Renal cortex interstitium (tissue), 15 donors: Measurements from ENCODE around the gene NPIPA2. TPM values are rescaled to one million over a fixed set of nuclear protein-coding genes. Genes with fewer than 3 reads are reported as not detected.
"Not testable (repeated sequence)": the region's sequence is repeated elsewhere in the genome, so short reads cannot be mapped to it uniquely, and the experiment has no call there.

Source experiments
- DNase-seq, 11 donors: peaks; one replicate each; pipeline ENCODE4 v3.0.0-alpha.2; 2013; ENCODE audit warnings: low read depth in 9 of 11, low spot score in 4 of 11; ENCODE audit errors: extremely low read depth in 1 of 11
- long read RNA-seq, 16 experiments: transcript quantifications; one replicate each; lab custom pipeline, GENCODE V29; 2026
- polyA plus RNA-seq, 3 donors: library from polyadenylated mRNA; unstranded; fragments of 120-200 nt; gene quantifications; one replicate each; pipeline ENCODE4 v1.2.1, GENCODE V29; 2013; ENCODE audit not compliant: insufficient read length in 3 of 3

The NPIPA2 gene
- 1 to 10 TPM in 1 of 3 donors, not detected in 2; 9.8 TPM for polyA plus RNA-seq
- long read RNA-seq, donor 1, result 0 reads
- long read RNA-seq, donor 2, result 0 reads
- long read RNA-seq, donor 3, result 0 reads
- long read RNA-seq, donor 4, result 0 reads
- long read RNA-seq, donor 5, result 0 reads
- long read RNA-seq, donor 6, result 0 reads
- long read RNA-seq, donor 7, result 0 reads
- long read RNA-seq, donor 8, result 0 reads
- long read RNA-seq, donor 9, result 0 reads
- long read RNA-seq, donor 10, result 0 reads
- long read RNA-seq, donor 11, result 0 reads
- long read RNA-seq, donor 12, result 0 reads
- long read RNA-seq, donor 13, result 0 reads
- long read RNA-seq, donor 14, result 0 reads
- long read RNA-seq, donor 15, result 0 reads
- long read RNA-seq, donor 16, result 0 reads

DNA sequence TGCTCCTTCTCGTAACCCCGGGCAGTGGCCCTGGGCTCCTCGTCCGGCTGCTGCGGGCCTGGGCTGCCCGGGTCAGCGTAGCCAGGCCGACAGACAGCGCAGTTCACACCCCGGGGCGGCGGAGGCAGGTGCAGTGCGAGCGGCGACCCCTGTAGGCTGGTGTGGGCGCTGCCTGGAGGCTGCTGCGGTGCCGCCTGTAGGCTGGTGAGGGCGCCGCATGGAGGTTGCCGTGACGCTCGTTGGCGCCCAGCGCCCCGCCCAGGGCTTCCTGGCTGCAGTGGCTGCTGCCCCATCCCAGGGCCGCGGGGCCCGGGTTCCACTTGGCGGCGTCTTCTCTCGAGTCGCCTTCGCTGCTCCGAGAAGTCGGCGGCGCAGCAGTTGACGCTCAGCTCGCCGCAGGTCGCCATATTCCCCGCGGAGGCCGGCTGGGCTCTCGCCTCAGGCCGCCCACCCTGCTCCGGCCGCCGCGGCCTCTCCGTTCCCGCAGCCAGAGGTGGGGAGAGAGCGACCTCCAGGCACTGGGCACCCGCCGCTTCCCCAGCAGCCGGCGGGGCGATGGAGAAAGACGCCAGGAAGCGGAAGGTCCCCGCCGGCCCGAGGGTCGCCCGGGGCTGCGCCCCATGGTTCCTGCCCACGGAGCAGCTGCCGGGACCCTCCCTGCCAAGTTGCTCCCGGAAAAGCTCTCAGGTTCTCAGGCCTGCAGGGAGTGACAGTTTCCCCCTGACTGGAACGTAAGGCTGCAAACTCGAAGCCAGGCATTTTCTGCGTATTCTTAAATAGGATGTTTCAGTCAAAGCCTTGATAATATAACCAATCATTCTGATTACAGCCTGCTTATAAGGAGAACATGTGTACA, at the start of gene NPIPA2:
Gene NPIPA2, plus strand, starts transcription at position 261 of the 856 bp plus-strand sequence. CDS start 5,533 bp downstream, outside the sequence.
- not testable (repeated sequence) for DNase-seq

DNA sequence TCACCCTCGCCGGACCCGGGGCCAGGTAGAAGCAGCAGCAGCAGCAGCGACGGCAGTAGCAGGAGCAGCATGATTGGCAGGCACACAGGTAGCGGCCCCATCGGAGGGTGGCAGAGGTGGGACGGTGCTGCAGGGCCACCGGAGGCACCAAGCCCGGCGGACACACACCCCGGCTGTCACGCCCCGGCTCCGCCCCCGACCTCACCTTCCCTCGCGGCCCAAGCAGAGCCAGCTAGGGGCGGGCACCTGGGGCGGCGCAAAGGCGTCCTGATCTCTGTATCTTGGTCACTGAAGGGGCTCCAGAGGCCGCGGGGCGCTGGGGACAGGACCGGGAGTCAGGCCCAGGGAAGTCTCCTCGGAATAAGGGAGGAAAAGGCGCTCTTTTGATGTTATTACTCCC, 48.2 kb upstream of the NPIPA2 start, which contains the start of gene PLA2G10:
Gene PLA2G10, minus strand, starts transcription at position 180 of the 400 bp plus-strand sequence. Its CDS starts 79 bp downstream, at position 101.
- not testable (repeated sequence) for DNase-seq

DNA sequence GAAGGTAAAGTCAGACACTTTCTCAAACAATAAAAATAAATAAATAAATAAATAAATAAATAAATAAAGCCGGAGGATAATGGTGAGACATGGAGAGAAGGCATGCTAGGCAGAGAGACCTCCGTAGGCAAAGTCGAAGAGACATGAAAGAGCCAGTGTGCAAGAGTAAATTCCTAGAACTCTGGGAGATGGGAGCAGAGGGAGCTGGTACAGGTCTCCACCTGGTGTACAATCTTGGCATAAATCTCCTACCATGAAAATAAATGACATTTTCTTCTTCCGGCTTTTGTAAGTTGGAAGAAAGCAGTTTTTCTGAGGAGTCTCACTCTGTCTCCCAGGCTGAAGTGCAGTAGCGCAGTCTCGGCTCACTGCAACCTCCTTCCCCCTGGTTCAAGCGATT, 40.5 kb upstream of the NPIPA2 start:
- DNase-seq, result not testable (repeated sequence)

DNA sequence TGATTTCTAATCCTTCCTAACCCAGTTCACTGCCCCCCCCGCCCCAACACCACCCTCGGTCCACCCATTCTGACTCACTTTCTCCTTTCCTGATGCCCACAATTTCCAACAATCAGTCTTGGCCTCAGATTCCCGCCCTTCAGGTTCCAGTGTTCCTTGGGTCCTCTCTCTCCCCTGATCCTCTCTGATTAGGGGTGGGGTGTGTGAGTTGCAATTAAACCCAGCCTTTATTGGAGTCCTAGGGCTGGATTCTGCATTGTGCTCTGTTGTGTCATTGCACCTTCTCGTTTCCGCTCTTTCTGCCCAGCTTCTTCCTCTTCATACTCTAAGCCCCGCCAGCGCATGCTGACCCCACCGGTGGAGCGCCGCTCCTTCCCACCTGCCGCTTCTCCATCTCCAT, 39.7 kb upstream of the NPIPA2 start:
- not testable (repeated sequence) for DNase-seq

DNA sequence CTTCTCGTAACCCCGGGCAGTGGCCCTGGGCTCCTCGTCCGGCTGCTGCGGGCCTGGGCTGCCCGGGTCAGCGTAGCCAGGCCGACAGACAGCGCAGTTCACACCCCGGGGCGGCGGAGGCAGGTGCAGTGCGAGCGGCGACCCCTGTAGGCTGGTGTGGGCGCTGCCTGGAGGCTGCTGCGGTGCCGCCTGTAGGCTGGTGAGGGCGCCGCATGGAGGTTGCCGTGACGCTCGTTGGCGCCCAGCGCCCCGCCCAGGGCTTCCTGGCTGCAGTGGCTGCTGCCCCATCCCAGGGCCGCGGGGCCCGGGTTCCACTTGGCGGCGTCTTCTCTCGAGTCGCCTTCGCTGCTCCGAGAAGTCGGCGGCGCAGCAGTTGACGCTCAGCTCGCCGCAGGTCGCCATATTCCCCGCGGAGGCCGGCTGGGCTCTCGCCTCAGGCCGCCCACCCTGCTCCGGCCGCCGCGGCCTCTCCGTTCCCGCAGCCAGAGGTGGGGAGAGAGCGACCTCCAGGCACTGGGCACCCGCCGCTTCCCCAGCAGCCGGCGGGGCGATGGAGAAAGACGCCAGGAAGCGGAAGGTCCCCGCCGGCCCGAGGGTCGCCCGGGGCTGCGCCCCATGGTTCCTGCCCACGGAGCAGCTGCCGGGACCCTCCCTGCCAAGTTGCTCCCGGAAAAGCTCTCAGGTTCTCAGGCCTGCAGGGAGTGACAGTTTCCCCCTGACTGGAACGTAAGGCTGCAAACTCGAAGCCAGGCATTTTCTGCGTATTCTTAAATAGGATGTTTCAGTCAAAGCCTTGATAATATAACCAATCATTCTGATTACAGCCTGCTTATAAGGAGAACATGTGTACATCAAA, 38.9 kb upstream of the NPIPA2 start, which contains the start of gene NPIPA3:
Gene NPIPA3, plus strand, starts transcription at position 256 of the 856 bp plus-strand sequence. CDS start 5,533 bp downstream, outside the sequence.
- not testable (repeated sequence) for DNase-seq

DNA sequence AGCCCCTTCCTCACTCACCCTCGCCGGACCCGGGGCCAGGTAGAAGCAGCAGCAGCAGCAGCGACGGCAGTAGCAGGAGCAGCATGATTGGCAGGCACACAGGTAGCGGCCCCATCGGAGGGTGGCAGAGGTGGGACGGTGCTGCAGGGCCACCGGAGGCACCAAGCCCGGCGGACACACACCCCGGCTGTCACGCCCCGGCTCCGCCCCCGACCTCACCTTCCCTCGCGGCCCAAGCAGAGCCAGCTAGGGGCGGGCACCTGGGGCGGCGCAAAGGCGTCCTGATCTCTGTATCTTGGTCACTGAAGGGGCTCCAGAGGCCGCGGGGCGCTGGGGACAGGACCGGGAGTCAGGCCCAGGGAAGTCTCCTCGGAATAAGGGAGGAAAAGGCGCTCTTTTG, 9.1 kb upstream of the NPIPA2 start:
- DNase-seq, result not testable (repeated sequence)

DNA sequence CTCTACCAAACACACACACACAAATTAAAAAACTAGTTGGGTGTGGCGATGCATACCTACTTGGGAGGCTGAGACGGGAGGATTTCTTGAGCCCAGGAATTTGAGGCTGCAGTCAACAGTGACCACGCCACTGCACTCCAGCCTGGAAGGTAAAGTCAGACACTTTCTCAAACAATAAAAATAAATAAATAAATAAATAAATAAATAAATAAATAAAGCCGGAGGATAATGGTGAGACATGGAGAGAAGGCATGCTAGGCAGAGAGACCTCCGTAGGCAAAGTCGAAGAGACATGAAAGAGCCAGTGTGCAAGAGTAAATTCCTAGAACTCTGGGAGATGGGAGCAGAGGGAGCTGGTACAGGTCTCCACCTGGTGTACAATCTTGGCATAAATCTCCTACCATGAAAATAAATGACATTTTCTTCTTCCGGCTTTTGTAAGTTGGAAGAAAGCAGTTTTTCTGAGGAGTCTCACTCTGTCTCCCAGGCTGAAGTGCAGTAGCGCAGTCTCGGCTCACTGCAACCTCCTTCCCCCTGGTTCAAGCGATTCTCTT, 1.4 kb upstream of the NPIPA2 start:
- DNase-seq, result not testable (repeated sequence)

DNA sequence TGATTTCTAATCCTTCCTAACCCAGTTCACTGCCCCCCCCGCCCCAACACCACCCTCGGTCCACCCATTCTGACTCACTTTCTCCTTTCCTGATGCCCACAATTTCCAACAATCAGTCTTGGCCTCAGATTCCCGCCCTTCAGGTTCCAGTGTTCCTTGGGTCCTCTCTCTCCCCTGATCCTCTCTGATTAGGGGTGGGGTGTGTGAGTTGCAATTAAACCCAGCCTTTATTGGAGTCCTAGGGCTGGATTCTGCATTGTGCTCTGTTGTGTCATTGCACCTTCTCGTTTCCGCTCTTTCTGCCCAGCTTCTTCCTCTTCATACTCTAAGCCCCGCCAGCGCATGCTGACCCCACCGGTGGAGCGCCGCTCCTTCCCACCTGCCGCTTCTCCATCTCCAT, 539 bp upstream of the NPIPA2 start:
- not testable (repeated sequence) for DNase-seq

DNA sequence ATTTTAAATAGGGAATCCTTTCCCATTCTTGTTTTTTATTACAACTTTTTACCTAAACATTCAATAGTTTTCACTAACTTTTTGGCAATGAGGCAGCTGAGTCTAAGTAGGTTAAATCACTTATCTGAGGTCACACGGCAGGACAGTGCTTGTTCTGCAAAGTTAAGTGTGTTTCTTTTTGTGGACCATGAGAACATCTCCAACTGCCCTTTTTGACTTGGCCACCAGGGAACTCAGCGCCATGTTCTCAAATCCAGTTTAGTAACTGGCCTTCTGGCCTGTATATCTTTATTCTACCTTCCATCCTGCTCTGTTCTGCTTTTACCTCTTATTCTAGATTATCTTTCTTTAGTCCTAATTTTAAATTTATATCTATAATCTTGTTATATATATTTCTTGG, 31.3 kb downstream of the NPIPA2 start:
- not testable (repeated sequence) for DNase-seq

DNA sequence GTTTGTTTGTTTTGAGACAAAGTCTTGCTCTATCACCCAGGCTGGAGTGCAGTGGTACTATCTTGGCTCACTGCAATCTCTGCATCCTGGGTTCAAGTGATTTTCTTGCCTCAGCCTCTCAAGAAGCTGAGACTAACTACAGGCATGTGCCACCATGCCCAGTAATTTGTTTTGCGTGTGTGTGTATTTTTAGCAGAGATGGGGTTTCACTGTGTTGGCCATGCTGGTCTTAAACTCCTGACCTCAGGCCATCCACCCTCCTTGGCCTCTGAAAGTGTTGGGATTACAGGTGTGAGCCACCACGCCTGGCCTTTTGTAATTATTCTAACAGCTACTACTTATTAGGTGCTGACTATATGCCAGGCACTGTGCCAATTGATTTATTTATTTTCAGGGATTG, 33.3 kb downstream of the NPIPA2 start:
- not testable (repeated sequence) for DNase-seq

DNA sequence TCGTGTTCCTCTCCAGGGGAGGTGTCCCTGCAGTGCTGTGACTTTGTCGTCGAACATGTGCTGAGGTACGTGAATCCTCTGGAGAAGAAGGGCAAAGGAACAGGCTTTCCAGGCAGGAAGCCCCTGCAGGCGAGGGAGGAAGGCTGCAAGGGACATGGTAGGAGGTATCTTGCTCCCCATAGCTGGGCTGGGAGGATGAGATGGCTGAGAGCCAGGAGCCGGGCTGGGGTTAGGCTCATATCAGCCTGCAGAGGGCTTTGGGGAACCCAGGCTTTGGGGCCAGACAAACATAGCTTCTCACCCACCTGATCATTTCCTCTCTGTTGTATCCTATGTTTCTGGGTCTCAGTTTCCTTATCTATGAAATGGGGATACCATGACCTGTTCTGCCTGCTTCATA, 34.4 kb downstream of the NPIPA2 start:
- not testable (repeated sequence) for DNase-seq

DNA sequence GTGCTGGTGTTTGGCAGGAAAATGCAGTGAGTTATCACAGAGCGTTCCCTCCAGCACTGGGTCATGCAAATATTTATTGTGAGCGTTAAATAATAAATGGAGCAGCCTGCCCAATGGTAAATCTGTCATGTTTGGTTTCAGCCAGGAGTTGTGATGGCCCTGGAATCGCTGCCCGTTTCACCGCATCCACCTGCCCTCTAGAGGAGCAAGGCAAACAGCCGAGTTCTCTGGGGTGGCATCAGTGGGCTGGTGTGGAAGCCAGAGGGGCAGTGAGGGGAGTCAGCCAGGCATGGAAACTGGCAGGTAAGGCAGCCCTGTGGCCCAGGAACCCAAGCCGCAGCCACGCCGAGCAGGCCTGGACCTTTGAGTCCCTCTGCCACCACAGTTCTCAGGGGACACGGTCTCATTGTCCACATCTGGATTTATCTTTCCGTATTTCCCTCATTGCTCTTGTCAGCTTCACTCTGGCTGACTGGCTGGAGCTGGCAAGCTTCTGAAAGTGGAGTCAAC, 37.1 kb downstream of the NPIPA2 start:
- DNase-seq, result not testable (repeated sequence)

DNA sequence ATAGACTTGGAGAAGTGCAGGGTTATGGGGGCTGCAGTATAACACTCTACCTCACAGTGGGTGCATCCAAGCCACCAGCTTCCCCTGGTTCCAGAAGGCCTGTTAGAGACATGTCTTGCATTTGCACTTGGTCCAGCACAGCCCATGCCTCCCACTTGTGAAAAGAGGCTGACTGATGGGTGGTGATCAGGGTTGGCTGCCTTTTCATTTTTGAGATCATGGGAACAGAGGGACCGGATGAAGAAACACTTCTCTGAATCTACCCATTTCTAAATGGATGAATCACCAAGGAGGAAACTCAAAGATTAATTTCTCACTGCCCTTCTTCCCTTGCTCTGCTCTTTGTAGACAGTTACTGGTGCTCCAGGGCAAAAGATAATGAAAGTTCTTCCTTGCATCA, 43.8 kb downstream of the NPIPA2 start:
- DNase-seq, result not testable (repeated sequence)

DNA sequence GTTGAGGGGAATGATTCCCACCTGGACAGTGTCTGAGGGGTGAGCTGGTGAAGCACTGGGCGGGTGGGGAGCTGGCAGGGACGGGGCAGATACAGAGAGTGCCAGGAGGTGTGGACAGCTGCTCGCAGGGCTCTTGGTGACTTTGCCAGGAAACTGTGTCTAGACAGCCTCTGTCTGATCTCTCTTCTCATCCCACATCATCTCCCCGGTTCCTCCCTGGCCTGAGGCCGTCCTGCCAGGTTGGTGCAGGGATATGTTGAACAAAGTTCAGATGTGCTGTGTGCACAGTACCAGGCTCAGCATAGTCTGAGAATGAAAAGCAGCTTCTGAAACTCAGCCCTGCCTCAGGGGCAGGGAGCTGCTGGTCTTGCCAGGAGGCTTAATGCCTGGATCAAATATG, 47.2 kb downstream of the NPIPA2 start:
- not testable (repeated sequence) for DNase-seq

DNA sequence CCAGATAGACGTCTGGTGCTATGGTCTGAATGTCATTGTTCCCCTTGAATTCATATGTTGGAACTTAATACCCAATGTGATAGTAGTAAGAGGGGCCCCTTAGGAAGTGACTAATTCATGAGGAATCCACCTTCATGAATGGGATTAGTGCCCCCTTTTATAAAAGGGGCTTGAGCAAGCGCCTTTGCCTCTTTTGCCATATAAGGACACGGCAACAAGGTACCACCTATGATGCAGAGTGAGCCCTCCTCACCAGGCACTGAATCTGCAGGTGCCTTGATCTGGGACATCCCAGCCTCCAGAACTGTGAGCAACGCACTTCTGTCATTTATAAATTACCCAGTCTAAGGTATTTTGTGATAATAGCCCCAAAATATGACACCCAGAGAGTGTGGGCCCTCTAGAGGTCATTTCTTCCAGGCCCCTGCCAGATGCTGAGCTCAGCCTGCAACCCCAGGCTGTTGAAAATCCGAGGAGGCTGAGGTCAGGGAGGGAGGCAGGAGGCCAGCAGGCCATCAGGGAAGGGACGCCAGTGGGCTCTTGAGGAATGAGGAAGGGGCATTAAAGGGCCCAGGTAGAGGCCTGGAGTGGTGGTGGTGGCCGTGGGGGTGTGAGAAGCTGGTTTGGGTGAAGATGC, 48.1 kb downstream of the NPIPA2 start:
- DNase-seq, result not testable (repeated sequence)

DNA sequence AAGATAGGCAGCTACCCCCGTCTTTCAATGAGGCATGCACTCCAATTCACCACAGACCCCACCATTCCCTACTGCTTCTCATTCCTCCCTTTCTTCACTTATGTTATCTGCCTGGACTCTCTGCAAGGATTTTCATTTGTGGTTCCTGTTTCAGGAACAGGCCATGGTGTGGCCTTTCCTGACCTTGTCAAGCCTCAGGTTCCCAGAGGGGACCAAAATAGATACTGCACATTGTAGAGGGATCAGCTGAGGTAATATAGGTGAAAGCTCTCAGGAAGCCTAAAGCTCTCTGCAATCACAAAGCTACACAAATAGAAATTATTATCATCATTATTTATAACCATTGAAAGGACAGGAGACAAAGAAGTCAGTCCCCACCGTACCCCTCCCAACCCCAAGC, 50.6 kb downstream of the NPIPA2 start:
- not testable (repeated sequence) for DNase-seq

DNA sequence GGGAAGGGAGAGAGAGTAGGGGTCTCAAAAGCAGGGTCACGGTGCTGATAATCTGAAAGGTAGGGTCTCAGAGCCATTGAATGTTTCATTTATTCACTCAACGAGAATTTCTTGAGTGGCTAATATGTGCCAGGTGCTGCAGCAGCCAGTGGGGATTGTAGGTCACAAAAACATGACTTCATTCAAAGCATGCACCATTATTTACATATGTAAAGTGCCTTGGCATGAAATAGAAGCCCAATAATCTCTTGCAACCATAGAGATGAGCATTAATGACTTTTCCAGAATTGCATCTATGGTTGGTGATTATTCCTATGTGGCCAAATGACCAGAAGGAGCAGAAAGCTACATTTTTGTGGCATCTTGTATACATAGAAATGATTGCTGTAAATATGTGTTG, 55.2 kb downstream of the NPIPA2 start:
- not testable (repeated sequence) for DNase-seq

DNA sequence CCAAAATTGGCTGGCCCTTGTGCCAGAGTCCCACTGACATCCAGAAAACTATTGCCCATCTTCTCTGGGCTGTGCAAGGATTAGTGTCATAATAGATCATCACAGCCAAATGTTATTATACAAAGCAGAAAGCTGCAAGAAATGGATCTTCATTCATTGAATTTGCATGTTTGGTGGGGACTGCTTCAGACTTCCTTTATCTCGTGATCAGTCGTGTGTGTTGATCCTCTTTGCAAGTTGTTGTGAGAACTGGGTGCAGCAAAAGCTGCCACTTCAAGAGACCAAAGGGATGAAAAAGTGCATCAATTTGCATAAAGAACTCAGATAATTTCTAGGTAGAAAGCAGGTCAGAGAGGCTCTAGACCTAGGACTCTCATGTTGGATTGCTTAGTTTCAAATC, 61.2 kb downstream of the NPIPA2 start:
- not testable (repeated sequence) for DNase-seq
